ENCODE measurements around the gene FAM131C.
"Not testable (repeated sequence)": the region's sequence is repeated elsewhere in the genome, so short reads cannot be mapped to it uniquely, and the experiment has no call there.

The FAM131C gene

DNA sequence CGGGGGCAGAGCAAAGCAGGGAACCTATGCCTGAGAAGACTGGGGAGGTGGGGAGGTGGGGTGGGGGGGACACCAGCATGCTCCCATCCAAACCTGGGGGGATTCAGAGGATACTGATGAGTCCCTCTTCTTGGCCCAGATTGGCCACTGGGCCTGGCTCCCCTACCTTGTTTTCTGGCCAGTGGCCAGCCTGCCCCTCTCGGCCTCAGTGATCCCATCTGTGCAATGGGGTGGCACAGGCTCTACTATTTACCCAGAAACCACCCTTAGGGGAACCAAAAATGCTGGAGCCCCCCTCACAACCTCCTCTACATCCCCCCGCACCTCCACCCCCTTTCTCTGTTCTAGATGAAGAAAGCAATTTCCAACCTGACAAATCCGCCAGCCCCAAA, 16.9 kb downstream of the FAM131C start:
- H3K4me3 ChIP-seq (ENCODE audit: low read depth, low read length); DNase-seq (ENCODE audit: low read depth): not testable (repeated sequence)

DNA sequence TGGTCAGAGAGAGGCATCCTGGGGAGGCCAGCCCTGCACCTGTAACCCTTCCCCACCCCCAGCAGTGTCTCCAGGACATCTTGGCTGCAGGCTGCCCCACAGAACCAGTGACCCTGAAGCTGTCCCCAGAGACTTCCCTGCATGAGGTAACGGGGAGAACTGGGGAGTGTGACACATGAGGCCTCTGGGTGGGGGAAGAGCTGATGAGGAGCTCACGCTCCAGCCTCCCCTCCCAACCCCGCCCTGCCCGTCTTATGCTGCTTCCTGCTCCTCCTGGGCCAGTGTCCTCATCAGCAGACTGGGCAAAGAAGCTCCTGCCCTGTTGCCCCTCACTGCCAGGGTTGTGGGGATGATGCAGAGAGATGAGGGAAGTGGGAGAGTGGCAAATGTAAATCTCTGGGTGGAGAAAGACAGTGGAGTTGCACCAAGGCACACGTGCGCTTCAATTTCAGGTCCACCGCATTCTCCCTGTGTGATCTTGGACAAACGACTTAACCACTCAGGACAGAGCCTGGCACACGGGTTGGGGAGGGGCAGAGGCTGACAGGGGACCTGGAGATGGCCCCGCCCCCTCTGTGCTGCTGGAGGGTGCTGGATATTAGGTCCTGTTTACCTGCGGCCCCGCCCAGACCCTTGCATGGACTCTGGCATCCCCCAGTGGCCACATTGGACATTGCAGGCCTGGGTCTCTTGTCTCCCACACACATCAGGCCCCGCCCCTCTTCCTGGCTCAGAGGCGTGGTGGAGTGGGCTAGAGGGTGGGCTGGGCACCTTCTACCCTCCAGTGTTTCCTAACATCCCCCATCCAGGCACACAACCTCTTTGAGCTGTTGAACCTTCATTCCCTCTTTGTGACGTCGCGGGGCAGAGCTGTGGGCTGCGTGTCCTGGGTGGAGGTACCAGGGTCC, 17.6 kb downstream of the FAM131C start:
- TF ChIP-seq CTCF (conservative IDR thresholded peaks at IDR 0.05; ENCODE audit: low read depth, low read length): peak; percentile 94
- H3K4me3 ChIP-seq (ENCODE audit: low read depth, low read length): no peak overlapping the region
- peak; percentile 84 for DNase-seq (ENCODE audit: low read depth)

DNA sequence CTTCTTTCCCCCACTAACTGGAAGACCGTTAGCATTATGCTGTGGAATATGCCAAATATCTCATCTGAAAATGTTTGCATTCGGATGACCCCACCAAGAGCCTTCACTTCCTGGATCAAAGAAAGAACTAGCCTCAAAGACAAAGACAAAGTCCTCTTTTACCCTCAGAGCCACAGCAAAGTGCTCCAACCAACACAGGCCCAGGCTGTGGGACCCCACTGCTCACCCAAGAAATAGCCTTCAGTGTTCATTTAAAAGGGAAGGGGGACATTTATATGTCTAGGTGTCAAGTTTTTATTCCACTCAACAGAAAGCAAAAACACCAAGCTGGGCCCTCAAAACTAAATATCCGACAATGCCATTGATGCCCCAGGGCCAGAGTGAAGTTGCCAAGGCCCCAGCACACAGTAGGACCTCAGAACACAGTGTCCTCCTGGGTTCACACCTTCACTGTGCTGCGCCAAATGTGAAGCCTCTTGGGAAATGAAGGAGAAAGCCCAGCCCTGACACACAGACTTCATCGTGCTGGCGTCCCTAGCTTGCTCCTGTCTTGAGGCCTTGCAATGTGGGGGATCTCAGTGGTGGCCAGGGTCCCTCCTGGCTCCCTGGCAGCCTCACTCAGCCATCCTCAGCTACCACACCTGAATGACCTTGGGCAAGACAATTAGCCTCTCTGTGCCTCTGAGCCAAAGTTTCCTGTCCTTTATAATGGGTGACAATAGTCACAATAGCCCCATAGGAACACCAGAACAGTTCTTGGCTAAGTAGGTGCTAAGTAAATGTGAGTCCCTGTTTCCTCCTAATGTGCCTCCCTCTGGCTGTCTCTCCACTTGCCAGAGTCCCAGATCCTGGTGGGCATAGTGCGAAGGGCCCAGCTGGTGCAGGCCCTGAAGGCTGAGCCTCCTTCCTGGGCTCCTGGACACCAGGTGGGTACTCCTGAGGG, 18.6 kb downstream of the FAM131C start:
- H3K4me3 ChIP-seq (ENCODE audit: low read depth, low read length): no peak overlapping the region
- DNase-seq (ENCODE audit: low read depth): no peak
- TF ChIP-seq CTCF (conservative IDR thresholded peaks at IDR 0.05; ENCODE audit: low read depth, low read length): no peak

DNA sequence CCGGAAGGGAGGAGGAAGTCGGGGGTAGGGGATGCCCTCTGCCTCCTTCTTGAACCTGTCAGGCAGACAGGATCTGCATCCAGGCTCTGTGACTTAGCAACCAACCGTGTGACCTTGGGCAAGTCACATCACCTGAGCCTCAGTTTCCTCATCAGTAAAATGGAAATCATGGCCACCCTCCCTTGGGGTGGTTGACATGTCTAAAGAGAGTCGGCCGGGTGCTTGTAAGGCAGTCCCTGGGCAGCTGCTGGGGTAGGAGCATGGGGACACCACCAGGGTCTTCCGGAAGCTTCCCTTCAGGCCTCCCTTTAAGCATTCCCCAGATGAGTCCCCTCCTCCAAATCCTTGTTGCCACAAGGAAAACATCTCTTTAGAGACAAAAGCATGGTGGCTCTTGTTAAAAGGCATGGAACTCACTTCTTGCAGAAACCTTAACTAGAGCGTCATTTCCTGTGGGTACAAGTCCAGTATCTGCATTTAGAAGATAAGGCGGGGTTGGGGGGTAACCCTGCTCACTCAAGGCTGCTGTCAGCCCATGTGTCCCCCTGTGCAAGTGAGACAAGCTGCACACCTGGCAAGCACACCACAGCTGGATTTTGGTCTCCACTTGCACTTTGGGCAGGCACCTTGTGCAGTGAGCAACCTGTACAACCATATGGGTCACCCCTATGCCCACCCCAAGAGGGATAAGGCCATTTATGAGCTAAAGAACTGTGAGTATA, 19.5 kb downstream of the FAM131C start:
- TF ChIP-seq CTCF (conservative IDR thresholded peaks at IDR 0.05; ENCODE audit: low read depth, low read length): no peak
- no peak overlapping the region for H3K4me3 ChIP-seq (ENCODE audit: low read depth, low read length)
- DNase-seq (ENCODE audit: low read depth): no peak

GRCh38 chr1:16051949-16052348, 21.5 kb downstream of the FAM131C start:
- DNase-seq (ENCODE audit: low read depth); H3K4me3 ChIP-seq (ENCODE audit: low read depth, low read length): not testable (repeated sequence)

DNA sequence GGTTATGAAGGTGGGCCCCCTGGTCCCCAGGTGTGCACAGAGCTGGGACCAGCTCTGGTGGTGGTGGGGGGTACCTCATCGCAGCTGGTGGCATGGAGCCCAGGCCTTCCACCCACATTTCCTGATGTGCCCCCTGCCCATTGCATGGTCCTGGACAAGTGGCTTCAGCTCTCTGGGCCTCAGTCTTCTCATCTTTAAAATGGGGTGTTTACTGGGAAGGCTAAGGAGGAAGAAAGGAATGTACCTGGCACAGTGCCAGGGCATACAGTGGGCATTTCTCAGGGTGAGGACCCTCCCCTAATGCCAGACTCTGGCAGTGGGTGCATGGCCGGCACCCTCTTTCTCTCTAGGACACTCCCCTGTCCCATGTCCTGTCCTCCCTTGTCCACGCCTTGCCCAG, 22.4 kb downstream of the FAM131C start:
- no peak overlapping the region for H3K4me3 ChIP-seq (ENCODE audit: low read depth, low read length)
- DNase-seq (ENCODE audit: low read depth): no peak
- TF ChIP-seq CTCF (conservative IDR thresholded peaks at IDR 0.05; ENCODE audit: low read depth, low read length): no peak

DNA sequence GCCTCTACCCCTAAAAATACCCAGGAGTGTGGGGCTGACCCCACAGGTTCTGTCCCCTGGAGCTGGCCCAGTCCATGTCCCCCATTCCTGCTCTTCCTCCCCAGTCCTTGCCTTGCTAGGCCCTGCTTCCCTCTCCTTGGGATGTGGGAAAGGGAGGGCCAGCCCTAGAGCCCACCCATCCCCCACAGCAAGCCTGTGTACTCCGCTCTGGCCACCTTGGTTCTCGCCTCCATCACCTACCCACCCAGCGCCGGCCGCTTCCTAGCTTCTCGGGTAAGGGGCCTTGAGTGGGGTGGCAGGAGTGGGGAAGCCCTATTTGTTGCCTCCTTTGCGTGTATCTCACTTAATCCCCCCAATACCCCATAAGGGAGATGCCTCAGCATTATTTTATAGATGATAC, 23.1 kb downstream of the FAM131C start:
- TF ChIP-seq CTCF (conservative IDR thresholded peaks at IDR 0.05; ENCODE audit: low read depth, low read length): no peak
- no peak for DNase-seq (ENCODE audit: low read depth)

More for the DNA sequence above, 23.1 kb downstream of the FAM131C start:
- H3K4me3 ChIP-seq (ENCODE audit: low read depth, low read length): no peak overlapping the region

All from choroid plexus epithelial cell (primary cell).